Thoracic aorta (tissue), 2 donors: Measurements from ENCODE around the gene NSMCE1. TPM values are rescaled to one million over a fixed set of nuclear protein-coding genes. Genes with fewer than 3 reads are reported as not detected.

Source experiments
- ATAC-seq: fragments of 150-250 bp; one replicate; pipeline ENCODE4 v1.8.0; 2017; ENCODE audit warnings: low read depth; ENCODE audit not compliant: insufficient number of reproducible peaks, low FRiP score
- DNase-seq: peaks from one replicate; pipeline ENCODE4 v3.0.0-alpha.2; 2020; ENCODE audit warnings: low spot score
- H3K27ac ChIP-seq, 2 donors: fragments of 200-600 bp; sonication (generic); 1 replicate in 1 of 2; 2 replicates in 1 of 2; pipeline ENCODE4 v1.5.1; 2016; ENCODE audit warnings: mild to moderate bottlenecking in 2 of 2, moderate library complexity in 2 of 2
- H3K27me3 ChIP-seq: fragments of 200-600 bp; sonication (generic); replicated peaks from 2 replicates; pipeline ENCODE4 v1.6.0; 2016; ENCODE audit warnings: mild to moderate bottlenecking; ENCODE audit not compliant: insufficient read depth
- H3K36me3 ChIP-seq: fragments of 200-600 bp; sonication (generic); one replicate; pipeline ENCODE4 v1.5.1; 2016
- H3K4me1 ChIP-seq, 2 donors: fragments of 200-600 bp; sonication (generic); 1 replicate in 1 of 2; 2 replicates in 1 of 2; pipeline versions ENCODE4 v1.5.1 to v1.6.0; 2016; ENCODE audit warnings: low read depth in 2 of 2, mild to moderate bottlenecking in 1 of 2; ENCODE audit not compliant: control insufficient read depth in 1 of 2
- H3K4me3 ChIP-seq: fragments of 200-600 bp; sonication (generic); 2 replicates; pipeline ENCODE4 v1.5.1; 2016; ENCODE audit warnings: mild to moderate bottlenecking
- H3K9me3 ChIP-seq: fragments of 200-600 bp; sonication (generic); 2 replicates; pipeline ENCODE4 v1.5.1; 2016
- total RNA-seq, 2 donors: library from RNA; depleted of rRNA; stranded (reverse); fragments of >200 nt; gene quantifications; one replicate each; pipeline versions ENCODE4 v1.1.0 to v1.2.3, GENCODE V29; 2016
- TF ChIP-seq, protein P1 (sequence below): fragments of 200-600 bp; sonication (generic); IDR thresholded peaks from one replicate; pipeline ENCODE4 v1.5.1; 2019; ENCODE audit warnings: antibody characterized with exemption

NSMCE1 gene
- total RNA-seq, 2 donors from 2014 or later, result 23.8 to 44.5 TPM

DNA sequence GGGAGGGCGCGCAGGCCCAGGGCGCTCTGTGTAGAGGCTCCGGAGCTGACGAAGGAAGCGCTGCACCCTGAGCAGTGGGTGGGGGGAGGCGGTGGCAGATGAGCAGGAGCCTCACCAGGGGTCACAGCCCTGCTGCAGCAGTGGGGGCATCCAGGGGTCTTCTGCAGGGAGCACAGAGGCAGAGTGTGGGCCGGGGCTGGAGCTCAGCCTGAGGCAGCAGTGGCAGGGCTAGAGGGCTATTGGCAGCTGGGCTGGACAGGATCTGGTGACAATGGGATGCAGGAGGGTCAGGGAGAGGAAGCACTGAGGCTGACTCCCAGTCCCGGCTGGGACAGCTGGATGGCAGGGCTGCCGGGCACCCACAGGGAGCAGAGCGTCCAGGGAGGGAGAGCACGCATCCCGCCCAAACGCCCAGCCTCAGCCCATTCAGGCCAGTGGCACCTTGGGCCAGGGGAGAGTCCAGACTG lies 44.3 kb downstream of the NSMCE1 start:
- no peak overlapping the region for H3K4me3 ChIP-seq
- H3K36me3 ChIP-seq, result peaks cover 11% of the 10 kb centered on the region
- no peak overlapping the region for H3K27ac ChIP-seq
- no peak for DNase-seq
- TF ChIP-seq, protein P1, sequence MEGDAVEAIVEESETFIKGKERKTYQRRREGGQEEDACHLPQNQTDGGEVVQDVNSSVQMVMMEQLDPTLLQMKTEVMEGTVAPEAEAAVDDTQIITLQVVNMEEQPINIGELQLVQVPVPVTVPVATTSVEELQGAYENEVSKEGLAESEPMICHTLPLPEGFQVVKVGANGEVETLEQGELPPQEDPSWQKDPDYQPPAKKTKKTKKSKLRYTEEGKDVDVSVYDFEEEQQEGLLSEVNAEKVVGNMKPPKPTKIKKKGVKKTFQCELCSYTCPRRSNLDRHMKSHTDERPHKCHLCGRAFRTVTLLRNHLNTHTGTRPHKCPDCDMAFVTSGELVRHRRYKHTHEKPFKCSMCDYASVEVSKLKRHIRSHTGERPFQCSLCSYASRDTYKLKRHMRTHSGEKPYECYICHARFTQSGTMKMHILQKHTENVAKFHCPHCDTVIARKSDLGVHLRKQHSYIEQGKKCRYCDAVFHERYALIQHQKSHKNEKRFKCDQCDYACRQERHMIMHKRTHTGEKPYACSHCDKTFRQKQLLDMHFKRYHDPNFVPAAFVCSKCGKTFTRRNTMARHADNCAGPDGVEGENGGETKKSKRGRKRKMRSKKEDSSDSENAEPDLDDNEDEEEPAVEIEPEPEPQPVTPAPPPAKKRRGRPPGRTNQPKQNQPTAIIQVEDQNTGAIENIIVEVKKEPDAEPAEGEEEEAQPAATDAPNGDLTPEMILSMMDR, result no peak
- H3K27me3 ChIP-seq, result no peaks in the 10 kb centered on the region
- no peaks in the 10 kb centered on the region for H3K9me3 ChIP-seq
- peaks cover 0 to 12% of the 10 kb centered on the region in 2 donors for H3K4me1 ChIP-seq
- no peak for ATAC-seq

DNA sequence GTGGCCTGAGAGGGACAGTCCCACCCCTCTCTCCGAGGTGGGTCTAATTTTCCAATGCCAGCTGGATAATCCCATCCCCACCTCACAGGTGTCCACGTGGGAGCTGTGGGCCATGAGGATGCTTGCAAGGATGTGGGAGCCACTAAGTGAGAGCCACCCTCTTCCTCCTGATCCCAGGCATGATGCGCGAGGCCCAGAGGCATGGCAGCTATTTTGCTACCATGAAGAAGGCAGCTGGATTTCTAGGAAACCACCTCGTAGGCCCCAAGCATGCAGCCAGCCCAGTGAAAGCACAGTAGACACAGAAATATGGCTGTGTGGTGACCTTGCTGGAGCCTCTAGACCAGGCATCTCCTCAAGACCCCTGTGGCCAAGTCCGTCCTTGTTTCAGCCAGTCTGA lies 44.9 kb downstream of the NSMCE1 start:
- no peaks in the 10 kb centered on the region for H3K27me3 ChIP-seq
- H3K4me1 ChIP-seq, result peaks cover 0 to 12% of the 10 kb centered on the region in 2 donors
- no peak for DNase-seq
- H3K27ac ChIP-seq, result no peak overlapping the region
- peaks cover 11% of the 10 kb centered on the region for H3K36me3 ChIP-seq
- no peak overlapping the region for H3K4me3 ChIP-seq
- TF ChIP-seq, protein P1, result no peak
- H3K9me3 ChIP-seq, result no peaks in the 10 kb centered on the region
- ATAC-seq, result no peak

DNA sequence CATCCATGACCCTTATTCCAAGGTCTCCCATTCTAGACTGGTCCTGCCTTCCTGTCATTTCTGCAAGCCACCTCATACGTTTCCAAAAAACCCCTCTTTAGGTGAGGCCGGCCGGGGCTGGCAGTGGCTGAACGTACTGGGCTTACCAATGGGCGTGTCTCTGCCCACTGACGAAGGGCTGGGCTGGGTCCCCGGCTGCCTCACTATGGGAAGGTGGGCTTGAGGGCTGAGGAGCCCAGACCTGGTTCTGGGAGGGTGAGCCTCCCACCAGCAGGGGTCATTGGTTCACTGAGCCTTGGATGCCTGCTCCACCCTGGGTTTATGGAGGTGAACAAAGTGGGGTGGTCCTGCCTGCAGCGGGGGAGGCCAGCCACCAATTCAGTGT lies 45.4 kb downstream of the NSMCE1 start:
- peaks cover 0 to 12% of the 10 kb centered on the region in 2 donors for H3K4me1 ChIP-seq
- DNase-seq (no peak), ATAC-seq (no peak)
- H3K27me3 ChIP-seq, result no peaks in the 10 kb centered on the region
- H3K4me3 ChIP-seq, result no peak overlapping the region
- TF ChIP-seq, protein P1, result no peak
- H3K9me3 ChIP-seq, result no peaks in the 10 kb centered on the region
- peaks cover 11% of the 10 kb centered on the region for H3K36me3 ChIP-seq
- H3K27ac ChIP-seq, result no peak overlapping the region

DNA sequence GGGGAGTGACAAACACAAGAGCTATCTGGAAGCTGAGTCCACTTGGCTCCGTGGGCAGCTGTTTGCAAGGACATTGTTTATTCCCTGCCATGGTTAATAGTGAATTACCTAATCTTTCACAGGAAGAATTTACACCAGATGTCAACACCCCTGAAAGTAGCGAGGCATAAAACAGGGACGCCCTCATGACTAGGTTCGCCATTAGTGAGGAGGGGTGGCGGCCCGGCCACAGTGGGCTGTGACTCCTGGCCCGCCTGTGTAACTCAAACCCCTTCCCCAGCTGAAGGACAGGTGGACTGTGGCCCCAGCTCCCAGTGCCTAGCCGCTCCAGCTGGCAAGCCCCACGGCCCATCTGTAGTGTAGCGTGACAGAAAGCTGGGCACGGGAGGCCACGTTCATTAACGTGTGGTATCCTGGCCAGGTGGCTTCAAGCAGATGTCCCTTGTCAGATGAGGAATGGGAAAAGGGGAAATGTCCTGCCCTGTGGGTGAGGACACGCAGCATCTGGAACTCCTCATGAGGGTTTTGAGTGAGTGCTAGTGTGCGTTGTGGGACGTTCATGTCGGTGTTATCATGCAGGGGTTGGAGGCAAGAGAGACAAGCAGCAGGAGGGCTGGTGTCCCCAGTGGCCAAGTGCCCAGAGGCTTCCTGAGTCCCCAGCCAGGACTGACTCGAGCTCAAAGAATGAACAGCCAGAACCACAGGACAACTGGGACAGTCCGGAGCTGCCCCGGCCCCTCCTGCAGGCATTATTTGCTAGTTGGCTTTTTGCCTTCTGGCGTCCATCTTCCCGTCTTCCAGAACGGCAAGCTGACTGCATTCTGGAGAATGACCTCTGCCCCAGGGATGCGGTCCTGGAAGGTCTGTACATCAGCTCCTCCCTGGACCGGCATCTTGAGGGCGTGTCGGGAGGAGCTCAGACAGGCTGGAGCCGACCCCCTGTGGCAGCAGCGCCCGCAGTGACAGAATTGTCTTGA lies 46.0 kb downstream of the NSMCE1 start:
- TF ChIP-seq, protein P1, result no peak
- DNase-seq (no peak), ATAC-seq (no peak)
- Histone ChIP-seq H3K4me3 (no peak overlapping the region), H3K27ac (no peak overlapping the region), H3K9me3 (no peaks in the 10 kb centered on the region), H3K36me3 (peaks cover 11% of the 10 kb centered on the region), H3K4me1 (peaks cover 0 to 12% of the 10 kb centered on the region in 2 donors), H3K27me3 (no peaks in the 10 kb centered on the region)

DNA sequence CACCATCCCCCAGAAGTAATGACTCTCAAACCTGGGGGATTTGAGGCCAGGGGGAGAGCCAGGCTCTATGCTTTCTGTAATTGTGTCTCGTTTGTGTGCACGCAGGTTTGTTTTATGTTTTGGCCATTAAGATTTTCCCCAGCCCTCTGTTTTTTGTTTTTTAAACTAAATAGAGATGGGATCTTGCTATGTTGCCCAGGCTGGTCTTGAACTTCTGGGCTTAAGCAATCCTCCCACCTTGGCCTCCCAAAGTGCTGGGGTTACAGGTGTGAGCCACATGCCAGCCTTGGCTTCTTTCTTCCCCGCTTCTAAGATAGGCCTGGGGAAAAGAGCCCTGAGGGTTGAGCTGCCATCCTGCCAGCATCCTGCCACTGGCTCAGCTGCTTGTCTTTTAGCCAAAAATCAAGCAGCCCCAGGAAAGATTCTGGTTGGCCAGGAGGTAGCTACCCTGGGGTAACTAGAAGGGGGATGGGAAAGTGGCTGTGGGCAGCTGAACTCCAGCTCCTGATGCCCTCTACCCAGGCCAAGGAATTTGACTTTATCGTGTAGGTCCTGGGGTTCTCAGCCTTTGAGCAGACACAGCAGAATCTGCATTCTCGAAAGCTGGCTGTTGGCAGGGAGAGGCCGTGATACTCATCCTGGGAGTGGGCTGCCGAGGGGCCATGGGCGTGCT lies 46.9 kb downstream of the NSMCE1 start:
- Histone ChIP-seq H3K36me3 (peaks cover 11% of the 10 kb centered on the region), H3K27me3 (no peaks in the 10 kb centered on the region), H3K9me3 (no peaks in the 10 kb centered on the region), H3K27ac (no peak overlapping the region), H3K4me3 (no peak overlapping the region), H3K4me1 (peaks cover 0 to 12% of the 10 kb centered on the region in 2 donors)
- TF ChIP-seq, protein P1, result no peak
- no peak for ATAC-seq
- no peak for DNase-seq
